ENCODE data around the gene SYNE2. TPM values are rescaled to one million over a fixed set of nuclear protein-coding genes. Genes with fewer than 3 reads are reported as not detected.

SYNE2 gene, protein sequence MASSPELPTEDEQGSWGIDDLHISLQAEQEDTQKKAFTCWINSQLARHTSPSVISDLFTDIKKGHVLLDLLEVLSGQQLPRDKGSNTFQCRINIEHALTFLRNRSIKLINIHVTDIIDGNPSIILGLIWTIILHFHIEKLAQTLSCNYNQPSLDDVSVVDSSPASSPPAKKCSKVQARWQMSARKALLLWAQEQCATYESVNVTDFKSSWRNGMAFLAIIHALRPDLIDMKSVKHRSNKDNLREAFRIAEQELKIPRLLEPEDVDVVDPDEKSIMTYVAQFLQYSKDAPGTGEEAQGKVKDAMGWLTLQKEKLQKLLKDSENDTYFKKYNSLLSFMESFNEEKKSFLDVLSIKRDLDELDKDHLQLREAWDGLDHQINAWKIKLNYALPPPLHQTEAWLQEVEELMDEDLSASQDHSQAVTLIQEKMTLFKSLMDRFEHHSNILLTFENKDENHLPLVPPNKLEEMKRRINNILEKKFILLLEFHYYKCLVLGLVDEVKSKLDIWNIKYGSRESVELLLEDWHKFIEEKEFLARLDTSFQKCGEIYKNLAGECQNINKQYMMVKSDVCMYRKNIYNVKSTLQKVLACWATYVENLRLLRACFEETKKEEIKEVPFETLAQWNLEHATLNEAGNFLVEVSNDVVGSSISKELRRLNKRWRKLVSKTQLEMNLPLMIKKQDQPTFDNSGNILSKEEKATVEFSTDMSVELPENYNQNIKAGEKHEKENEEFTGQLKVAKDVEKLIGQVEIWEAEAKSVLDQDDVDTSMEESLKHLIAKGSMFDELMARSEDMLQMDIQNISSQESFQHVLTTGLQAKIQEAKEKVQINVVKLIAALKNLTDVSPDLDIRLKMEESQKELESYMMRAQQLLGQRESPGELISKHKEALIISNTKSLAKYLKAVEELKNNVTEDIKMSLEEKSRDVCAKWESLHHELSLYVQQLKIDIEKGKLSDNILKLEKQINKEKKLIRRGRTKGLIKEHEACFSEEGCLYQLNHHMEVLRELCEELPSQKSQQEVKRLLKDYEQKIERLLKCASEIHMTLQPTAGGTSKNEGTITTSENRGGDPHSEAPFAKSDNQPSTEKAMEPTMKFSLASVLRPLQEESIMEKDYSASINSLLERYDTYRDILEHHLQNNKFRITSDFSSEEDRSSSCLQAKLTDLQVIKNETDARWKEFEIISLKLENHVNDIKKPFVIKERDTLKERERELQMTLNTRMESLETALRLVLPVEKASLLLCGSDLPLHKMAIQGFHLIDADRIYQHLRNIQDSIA (N-terminal part only)
- polyA plus RNA-seq: 3.9 and 5.6 TPM in 2 replicates

GRCh38 chr14:63852817-63853731 is at the start of gene SYNE2:
Gene SYNE2 (plus strand): TSS chr14:63853004. CDS start chr14:63909149, 56,145 bp downstream.

Other genes with a start within 250 kb of the SYNE2 start
- 8.9 and 12.6 TPM in 2 replicates for gene WDR89, start 211.1 kb upstream of the SYNE2 start, polyA plus RNA-seq
- 22.2 and 28.7 TPM in 2 replicates for gene SGPP1, start 124.9 kb upstream of the SYNE2 start, polyA plus RNA-seq

All from Purkinje cell (primary cell).